ENCODE measurements around the gene LIF. TPM values are rescaled to one million over a fixed set of nuclear protein-coding genes. Genes with fewer than 3 reads are reported as not detected.

Gene LIF
- total RNA-seq, 4 donors from 2014 or later: 4.2 to 15.3 (median 8.5) TPM

DNA sequence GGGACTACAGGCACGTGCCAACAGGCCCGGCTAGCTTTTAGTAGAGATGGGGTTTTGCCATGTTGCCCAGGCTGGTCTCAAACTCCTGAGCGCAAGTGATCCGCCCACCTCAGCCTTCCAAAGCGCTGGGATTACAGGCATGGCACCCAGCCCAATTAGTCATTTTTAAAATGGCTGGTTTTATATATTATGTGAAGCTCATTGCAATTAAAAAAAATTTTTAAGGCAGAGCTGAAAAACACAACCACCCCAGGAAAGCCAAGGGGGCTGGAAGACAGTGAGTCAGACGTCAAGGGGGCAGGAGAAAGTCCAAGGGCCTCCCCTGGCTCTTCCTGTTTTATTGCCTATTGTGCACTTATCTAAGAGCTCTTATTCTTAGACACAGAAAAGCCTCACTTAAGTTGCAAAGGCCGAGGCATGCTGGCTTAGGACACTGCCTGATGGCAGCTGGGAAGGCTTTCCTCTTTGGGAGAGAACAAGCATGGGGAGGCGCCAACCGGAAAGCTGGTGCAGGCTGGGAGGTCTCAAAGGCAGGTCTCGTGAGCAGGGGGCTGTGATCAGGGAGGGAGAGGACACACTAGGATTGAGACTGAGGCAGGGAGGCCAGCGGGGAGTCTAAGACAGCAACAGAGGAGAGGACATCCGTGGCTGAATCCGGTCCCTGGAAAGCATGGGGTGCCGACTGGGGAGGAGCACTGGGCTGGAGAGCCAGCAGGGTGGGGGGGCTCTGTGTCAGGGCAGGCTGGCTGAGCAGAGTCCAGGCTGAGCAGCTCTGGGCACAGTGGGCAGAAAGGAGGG is 31.2 kb upstream of the LIF start:
- Histone ChIP-seq H3K27me3 (no peaks in the 10 kb centered on the region), H3K9me3 (no peaks in the 10 kb centered on the region), H3K27ac (peak overlapping the region; percentile 66), H3K4me3 (no peak overlapping the region), H3K36me3 (no peaks in the 10 kb centered on the region), H3K4me1 (peaks cover 49% of the 10 kb centered on the region)
- TF ChIP-seq EP300 (IDR thresholded peaks at IDR 0.05): no peak
- TF ChIP-seq, protein P1, sequence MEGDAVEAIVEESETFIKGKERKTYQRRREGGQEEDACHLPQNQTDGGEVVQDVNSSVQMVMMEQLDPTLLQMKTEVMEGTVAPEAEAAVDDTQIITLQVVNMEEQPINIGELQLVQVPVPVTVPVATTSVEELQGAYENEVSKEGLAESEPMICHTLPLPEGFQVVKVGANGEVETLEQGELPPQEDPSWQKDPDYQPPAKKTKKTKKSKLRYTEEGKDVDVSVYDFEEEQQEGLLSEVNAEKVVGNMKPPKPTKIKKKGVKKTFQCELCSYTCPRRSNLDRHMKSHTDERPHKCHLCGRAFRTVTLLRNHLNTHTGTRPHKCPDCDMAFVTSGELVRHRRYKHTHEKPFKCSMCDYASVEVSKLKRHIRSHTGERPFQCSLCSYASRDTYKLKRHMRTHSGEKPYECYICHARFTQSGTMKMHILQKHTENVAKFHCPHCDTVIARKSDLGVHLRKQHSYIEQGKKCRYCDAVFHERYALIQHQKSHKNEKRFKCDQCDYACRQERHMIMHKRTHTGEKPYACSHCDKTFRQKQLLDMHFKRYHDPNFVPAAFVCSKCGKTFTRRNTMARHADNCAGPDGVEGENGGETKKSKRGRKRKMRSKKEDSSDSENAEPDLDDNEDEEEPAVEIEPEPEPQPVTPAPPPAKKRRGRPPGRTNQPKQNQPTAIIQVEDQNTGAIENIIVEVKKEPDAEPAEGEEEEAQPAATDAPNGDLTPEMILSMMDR (IDR thresholded peaks at IDR 0.05): no peak
- no peak for TF ChIP-seq POLR2A (IDR thresholded peaks at IDR 0.05)
- 30% methylated on average over 14 of the region's 14 CpGs for WGBS
- DNase-seq (ENCODE audit: low spot score in 2 of 2): no peak

DNA sequence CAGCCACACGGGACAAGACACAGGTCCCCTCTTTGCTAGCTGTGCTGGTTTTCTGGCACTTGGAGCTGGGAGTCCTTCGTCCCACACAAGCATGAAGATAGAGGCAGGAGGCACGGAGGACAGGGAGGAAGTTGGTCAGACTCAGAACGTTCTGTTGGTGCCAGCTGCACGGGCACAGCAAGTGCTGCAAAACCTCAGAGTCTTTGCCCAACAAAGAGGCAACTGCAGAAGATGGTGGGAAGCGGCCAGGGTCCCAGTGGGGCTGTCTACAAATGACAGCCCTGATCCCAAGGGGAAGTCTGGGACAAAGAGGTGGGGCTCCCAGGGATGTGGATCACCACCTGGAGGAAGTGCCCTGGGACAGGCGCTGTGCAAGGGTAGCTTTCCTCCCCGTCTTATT is 29.5 kb upstream of the LIF start:
- Histone ChIP-seq H3K4me3 (no peak overlapping the region), H3K9me3 (no peaks in the 10 kb centered on the region), H3K4me1 (peaks cover 45% of the 10 kb centered on the region), H3K27ac (no peak overlapping the region), H3K27me3 (no peaks in the 10 kb centered on the region), H3K36me3 (no peaks in the 10 kb centered on the region)
- TF ChIP-seq, protein P1 (IDR thresholded peaks at IDR 0.05): no peak
- TF ChIP-seq POLR2A (IDR thresholded peaks at IDR 0.05) (no peak), POLR2AphosphoS5 (IDR thresholded peaks at IDR 0.05) (no peak), EP300 (IDR thresholded peaks at IDR 0.05) (no peak)
- DNase-seq (ENCODE audit: low spot score in 2 of 2): no peak
- WGBS: 80% methylated on average over 6 of the region's 8 CpGs

DNA sequence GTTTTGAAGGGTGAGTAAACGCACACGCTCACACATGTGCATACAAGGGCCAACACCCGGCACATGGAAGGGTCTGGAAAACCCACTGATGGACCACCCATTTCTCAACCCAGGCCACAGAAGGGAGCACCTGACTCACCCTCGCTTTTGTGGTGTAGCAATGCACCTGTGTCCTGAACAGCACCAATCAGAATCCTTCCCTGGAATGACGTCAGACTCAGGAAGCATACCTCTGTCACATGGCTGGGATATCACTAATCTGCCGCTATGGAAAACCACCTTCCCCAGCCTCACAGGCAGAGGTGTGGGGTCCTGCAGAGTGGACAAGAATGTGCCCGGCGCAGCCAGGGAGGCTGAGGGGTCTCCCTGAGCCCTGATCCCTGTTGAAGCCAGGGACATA is 29.1 kb upstream of the LIF start:
- peaks cover 45% of the 10 kb centered on the region for H3K4me1 ChIP-seq
- H3K27me3 ChIP-seq: no peaks in the 10 kb centered on the region
- H3K36me3 ChIP-seq: no peaks in the 10 kb centered on the region
- no peaks in the 10 kb centered on the region for H3K9me3 ChIP-seq
- no peak overlapping the region for H3K4me3 ChIP-seq
- 73% methylated on average over 3 of the region's 8 CpGs for WGBS
- TF ChIP-seq POLR2AphosphoS5 (IDR thresholded peaks at IDR 0.05) (no peak), EP300 (IDR thresholded peaks at IDR 0.05) (no peak), POLR2A (IDR thresholded peaks at IDR 0.05) (no peak)
- TF ChIP-seq, protein P1 (IDR thresholded peaks at IDR 0.05): no peak
- H3K27ac ChIP-seq: no peak overlapping the region
- DNase-seq (ENCODE audit: low spot score in 2 of 2): no peak

DNA sequence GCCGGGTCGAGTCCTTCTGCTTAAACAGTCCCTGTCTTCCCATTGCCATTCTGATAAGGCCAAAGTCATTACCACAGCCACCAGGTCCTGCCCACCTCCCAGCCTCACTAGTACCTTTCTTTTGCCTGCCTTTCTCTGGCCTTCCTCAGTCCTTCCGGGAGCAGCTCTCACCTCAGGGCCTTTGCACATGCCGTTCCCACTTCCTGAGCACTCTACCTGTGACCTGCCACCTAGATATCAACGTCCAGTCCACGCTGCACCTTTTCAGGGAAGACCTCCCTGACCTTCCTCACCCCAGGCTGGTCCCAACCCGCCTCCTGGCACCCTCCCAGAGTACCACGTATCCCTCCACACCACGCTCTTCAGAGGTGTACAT is 27.9 kb upstream of the LIF start:
- no peak for DNase-seq (ENCODE audit: low spot score in 2 of 2)
- Histone ChIP-seq H3K36me3 (no peaks in the 10 kb centered on the region), H3K9me3 (no peaks in the 10 kb centered on the region), H3K27me3 (no peaks in the 10 kb centered on the region), H3K27ac (no peak overlapping the region), H3K4me1 (peaks cover 41% of the 10 kb centered on the region), H3K4me3 (no peak overlapping the region)
- TF ChIP-seq POLR2AphosphoS5 (IDR thresholded peaks at IDR 0.05): no peak
- 65% methylated on average over 9 of the region's 9 CpGs for WGBS

DNA sequence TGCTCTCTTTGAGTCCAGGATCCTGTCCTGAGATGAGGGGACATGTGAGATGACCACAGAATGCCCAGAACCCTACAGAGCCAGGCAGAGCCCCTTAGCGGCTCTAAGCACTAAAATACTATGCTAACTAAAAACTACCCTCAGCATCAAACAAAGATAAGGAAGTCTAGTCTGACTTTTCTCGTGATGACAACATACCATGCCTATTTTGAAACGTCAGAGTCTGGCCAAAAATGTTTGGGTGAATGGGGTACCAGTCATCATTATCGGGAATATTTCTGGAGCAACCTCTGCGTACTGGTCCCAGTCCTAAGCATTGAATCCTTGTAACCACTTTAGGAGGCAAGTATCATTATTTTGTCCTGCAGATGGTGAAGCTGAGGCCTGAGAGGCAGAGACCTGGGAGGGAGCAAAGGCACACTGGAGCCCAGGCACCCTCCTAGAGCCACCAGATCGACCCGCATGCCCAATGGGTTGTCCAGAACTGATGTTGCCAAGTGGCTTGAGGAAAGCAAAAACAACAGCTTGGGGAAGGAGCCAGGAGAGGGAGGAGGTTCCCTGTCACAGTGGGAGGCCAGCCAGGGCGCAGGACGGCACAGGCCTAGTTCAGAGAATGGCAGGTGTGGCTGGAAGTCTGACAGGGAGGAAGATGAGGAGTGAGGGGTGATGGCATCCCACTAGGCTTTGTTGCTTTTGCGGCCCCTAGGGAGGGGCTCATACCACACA is 27.3 kb upstream of the LIF start:
- 42% methylated on average over 10 of the region's 10 CpGs for WGBS
- Histone ChIP-seq H3K9me3 (no peaks in the 10 kb centered on the region), H3K27me3 (no peaks in the 10 kb centered on the region), H3K4me3 (no peak overlapping the region), H3K27ac (no peak overlapping the region), H3K4me1 (peaks cover 36% of the 10 kb centered on the region), H3K36me3 (no peaks in the 10 kb centered on the region)
- TF ChIP-seq EP300 (IDR thresholded peaks at IDR 0.05) (no peak), POLR2A (IDR thresholded peaks at IDR 0.05) (no peak), POLR2AphosphoS5 (IDR thresholded peaks at IDR 0.05) (no peak)
- TF ChIP-seq, protein P1 (IDR thresholded peaks at IDR 0.05): no peak
- DNase-seq (ENCODE audit: low spot score in 2 of 2): no peak
